GM19023 (cell line): ENCODE data around the gene CLK2.

Source experiments
- ATAC-seq: cut with Tn5 transposase; IDR thresholded peaks from one replicate; pipeline ENCODE4 v1.9.1; 2021; ENCODE audit warnings: mild to moderate bottlenecking, moderate library complexity; ENCODE audit not compliant: unreplicated experiment

CLK2 gene

DNA sequence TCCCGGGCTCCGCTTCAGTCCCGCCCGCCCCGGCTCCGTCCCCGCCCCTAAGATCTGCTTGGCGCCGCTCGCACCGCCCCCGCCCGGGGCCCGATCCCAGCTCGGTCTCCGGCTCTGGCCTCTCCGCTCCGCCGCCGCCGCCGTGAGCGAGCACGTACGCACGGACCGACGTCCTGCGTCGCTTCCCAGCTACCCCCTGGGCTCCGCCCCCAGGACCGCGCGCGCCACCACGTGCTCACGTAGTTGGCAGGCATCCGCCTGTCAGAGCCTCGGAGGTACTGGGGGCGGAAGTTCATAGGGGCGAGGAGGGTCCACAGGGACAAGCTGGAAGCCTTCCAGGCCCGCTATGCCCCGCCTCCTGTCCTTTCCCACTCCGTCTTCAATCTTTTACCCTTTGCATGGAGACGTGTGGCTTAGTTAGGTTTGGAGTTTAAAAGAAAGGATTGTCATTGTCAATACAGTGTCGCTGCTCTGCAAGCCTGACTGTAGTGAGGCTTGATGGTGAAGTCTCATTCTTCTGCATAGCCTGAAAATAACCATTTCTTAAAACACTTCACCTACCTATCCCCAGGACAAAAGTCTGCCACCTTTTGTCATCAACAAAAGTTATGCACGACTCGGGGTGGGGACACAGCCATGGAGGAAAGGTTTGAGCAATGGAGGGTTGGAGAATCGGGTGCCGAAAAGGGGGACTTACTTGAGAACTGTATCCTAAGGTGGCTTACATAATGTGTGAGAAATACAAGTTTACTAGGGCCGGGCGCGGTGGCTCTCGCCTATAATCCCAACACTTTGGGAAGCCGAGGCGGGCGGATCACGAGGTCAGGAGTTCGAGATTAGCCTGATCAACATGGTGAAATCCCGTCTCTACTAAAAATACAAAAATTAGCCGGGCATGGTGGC, at the start of gene CLK2:
Gene CLK2 (minus strand): TSS at position 162 of the 903 bp plus-strand sequence. CDS start 2,527 bp downstream, outside the sequence.
- ATAC-seq: peak; percentile 75

DNA sequence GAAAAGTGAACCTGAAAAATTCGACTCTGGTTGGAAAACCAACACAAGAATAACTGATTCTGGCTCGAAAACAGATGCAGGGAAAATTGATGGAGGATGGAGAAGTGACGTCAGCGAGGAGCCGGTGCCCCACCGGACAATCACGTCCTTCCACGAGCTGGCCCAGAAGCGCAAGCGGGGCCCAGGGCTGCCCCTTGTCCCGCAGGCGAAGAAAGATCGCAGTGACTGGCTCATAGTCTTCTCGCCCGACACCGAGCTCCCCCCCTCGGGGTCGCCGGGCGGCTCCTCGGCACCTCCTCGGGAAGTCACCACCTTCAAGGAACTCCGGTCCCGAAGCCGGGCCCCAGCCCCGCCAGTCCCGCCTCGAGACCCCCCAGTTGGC, 49.3 kb upstream of the CLK2 start:
- ATAC-seq: no peak

DNA sequence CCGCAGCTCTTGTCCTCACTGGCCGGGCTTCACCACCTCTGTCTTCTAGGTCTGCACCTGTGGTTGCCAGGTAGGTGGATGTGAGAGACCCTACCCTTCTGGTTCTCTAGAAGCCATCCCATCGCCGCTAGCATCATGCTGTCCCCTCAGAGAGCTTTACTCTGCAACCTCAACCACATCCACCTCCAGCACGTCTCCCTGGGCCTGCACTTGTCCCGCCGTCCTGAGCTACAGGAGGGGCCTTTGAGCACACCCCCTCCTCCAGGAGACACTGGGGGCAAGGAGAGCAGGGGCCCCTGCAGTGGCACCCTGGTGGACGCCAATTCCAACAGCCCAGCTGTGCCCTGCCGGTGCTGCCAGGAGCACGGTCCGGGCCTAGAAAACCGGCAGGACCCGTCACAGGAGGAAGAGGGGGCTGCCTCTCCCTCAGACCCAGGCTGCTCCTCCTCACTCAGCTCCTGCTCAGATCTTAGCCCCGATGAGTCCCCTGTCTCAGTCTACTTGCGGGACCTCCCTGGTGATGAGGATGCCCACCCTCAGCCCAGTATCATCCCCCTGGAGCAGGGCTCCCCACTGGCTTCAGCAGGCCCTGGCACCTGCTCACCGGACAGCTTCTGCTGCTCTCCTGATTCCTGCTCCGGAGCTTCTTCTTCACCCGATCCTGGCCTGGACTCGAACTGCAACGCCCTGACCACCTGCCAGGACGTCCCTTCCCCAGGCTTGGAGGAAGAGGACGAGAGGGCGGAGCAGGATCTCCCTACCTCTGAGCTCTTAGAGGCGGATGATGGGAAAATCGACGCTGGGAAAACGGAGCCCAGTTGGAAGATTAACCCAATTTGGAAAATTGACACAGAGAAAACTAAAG, 48.6 kb upstream of the CLK2 start:
- no peak for ATAC-seq

DNA sequence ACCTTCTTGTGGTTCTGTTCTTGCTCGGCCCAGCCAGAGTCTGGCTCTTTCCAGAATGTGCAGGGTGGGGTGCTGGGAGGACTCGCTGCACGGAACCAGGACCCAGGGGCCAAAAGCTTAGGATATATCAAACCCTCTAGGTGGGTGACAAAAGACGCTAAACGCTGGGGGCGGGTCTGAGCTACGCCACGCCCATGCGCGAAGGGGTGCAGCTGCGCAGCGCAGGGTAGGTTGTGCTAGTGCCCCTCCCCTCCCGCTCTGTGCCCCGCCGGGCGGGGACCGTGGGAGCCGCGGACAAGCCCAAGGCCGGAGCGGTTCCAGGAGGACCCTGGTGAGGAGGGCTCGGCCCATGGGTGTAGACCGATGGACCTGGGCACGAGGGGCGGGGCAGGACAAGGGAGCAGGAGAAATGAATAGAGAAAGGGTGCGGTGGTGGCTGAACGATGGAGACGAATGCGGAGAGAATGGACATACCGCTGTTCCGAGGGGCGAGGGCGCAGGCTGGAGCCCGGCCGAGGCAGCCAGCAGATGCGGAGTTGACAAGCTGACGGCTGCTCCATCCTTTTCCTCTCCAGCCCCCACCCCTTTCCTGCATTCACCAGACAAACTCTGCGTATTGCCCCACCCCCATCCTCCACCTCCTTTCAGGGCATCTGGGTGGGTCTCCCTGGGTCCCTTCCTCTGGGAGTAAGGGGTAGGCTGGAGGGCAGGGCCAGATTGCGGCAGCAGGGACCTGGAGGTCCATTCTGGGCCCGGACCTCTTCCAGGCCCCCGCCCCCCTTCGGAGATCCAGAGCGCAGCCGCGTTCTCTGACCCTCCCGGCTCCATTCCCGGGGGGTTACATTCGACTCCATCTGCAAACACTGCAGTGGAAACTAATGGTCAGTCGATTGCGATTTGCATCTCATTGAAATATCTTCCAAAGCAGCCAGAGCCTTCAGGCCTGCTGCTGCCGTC, 47.6 kb upstream of the CLK2 start, which contains the start of gene RUSC1:
Gene RUSC1 (plus strand): TSS at position 234 of the 957 bp plus-strand sequence. CDS start 880 bp downstream, outside the sequence.
- ATAC-seq: no peak

DNA sequence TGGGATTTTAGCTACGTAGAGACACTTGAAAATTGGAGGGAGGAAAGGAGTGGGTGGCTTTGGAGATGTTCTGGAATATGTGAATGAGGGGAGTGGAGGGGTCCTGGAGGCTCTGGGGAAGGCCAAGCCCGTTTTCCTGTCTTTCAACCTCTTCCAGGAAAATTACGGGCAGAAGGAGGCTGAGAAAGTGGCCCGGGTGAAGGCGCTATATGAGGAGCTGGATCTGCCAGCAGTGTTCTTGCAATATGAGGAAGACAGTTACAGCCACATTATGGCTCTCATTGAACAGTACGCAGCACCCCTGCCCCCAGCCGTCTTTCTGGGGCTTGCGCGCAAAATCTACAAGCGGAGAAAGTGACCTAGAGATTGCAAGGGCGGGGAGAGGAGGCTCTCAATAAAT, 46.9 kb upstream of the CLK2 start:
- no peak for ATAC-seq

DNA sequence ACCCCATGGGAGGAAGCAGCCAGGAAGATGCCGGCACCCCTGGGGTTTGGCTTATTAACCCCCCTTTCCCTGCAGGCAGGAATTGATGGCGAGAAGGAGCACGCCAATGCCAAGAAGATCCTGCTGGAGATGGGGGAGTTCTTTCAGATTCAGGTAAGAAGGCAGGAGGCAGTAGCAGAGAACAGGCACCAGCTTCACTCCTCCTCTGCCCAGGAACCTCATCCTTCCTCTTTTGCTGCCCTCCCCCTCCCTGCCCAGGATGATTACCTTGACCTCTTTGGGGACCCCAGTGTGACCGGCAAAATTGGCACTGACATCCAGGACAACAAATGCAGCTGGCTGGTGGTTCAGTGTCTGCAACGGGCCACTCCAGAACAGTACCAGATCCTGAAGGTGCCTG, 46.2 kb upstream of the CLK2 start:
- ATAC-seq: no peak

DNA sequence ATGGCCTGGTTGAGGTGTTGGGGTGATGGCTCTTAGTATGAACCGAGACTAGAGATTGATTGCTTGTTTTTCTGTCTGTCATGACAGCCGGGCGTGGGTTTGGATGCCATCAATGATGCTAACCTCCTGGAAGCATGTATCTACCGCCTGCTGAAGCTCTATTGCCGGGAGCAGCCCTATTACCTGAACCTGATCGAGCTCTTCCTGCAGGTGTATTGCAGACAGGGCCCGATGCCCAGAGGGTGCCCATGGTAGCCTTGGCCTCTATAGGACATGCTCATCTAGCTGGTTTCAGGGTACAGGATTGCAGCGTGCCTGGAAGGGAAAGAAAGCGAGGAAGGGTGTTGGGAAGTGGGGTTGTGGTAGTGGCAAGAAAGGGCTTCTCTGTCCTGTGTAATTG, 44.8 kb upstream of the CLK2 start:
- no peak for ATAC-seq

DNA sequence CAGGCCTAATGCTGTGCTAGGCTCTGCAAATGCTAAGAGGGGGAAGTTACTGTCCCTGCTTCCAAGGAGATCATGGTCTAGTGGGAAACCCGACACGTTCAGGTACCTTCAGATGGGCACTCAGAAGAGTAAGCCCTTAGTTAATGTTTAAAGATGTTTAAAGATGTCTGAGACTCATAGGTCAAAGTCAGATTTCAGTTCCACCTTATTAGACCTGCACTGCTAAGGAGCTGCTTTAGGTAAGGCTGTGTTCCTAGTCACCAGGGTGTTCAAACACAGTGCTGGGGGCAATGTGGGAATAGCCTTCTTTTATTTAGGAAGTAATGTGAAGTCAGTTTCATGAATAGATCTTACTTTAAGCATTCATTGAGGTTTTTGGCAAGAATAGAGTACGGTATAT, 43.6 kb upstream of the CLK2 start:
- ATAC-seq: no peak

DNA sequence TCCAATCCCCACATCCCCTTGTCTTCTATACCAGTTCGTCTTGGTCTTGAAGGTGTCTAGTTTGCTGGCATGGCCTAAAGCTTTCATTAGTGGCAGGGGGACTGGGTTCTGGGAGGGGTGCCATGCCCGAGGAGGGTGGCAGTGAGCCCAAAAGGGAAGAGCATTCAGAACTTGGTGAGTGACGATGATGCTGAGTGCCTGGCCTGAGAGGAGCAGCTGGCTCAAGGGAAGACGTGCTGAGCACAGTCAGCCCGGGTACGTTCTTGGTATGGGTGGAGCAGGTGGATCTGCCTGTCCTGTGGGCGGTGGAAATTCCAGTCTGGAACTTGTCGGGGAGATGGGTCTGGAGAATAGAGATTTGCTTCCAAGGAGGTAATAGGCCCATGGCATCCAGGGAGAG, 40.0 kb upstream of the CLK2 start:
- ATAC-seq: no peak

DNA sequence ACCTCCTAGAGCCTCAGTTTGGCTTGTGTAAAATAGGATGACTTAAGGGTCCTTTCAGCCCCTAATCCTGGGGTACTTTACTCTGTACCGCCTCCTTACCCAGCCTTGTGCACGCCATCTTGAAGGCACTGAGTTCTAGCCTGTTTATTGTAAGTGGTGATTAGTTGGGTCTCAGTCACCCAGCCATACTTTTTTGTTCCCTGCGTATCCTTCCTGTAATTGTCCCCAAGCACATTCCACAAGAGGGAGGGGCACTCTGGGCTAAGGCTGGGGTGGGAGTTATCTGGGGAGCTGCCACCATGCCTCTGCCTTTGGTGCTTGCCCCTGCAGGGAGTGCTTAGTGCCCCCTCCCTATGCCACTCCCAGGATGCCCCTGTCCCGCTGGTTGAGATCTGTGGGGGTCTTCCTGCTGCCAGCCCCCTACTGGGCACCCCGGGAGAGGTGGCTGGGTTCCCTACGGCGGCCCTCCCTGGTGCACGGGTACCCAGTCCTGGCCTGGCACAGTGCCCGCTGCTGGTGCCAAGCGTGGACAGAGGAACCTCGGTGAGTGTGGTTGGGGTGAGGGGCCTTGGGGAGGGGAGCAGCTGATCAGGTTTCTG, 36.2 kb upstream of the CLK2 start:
- ATAC-seq: no peak

DNA sequence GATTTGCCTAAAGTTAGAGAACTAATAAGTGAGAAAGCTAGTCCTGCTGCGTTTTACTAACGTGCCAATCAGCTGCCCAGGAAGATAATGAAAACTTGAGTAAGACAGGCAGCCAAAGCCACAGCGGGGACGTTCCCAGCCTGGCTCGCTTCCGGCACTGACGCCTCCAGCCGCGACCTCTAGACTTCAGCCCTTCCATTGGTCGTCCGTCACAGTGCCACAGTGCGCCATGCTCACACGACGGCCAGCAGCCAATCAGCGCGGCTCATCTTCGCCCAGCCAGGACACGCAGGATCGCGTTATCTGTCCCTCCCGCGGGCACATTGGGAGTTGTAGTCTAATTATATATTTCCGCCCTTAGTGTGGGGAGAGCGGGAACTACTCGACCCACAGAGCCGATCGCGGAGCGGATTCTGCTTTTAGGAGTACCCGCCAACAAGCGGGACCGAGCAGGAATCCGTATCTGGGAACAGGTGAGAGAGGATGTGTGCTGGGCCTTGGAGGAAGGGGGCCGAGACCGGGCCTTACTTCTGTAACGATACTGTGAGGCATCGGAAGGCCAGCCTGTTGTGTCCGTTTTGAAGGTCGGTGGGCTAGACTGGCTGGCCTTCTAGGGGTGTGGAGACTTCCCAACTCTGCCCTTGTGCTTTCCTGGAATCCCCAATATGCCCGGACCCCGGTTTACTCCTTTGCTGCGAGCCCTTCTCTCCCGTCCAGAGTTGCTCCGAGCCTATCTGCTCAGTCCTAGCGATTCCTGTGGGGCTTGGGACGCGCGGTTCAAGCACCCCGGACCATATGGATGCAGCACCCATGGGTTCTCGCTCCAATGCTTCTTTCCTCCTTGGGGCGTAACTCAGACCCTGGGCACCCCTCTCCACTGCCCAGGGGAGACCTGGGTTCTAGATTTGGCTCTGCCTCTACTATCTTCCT, 35.5 kb upstream of the CLK2 start, which contains the start of gene FDPS:
Gene FDPS (plus strand): TSS at position 374 of the 930 bp plus-strand sequence. CDS start 924 bp downstream, outside the sequence.
- ATAC-seq: peak; percentile 96

DNA sequence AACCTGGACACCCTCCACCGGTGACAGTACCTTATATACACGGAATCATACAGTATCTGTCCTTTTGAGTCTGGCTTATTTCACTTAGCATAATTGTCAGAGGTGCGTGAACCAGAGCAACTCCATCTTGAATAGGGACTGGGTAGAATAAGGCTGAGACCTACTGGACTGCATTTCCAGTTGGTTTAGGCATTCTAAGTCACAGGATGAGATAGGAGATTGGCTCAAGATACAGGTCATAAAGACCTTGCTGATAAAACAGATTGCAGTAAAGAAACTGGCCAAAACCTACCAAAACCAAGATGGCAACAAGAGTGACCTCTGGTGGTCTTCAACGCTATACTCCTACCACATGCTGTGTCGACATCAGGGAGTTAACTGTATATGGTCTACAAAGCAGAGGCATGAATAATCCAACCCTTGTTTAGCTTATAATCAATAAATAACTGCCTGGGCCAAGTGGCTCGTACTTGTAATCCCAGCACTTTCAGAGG, 34.0 kb upstream of the CLK2 start:
- no peak for ATAC-seq

DNA sequence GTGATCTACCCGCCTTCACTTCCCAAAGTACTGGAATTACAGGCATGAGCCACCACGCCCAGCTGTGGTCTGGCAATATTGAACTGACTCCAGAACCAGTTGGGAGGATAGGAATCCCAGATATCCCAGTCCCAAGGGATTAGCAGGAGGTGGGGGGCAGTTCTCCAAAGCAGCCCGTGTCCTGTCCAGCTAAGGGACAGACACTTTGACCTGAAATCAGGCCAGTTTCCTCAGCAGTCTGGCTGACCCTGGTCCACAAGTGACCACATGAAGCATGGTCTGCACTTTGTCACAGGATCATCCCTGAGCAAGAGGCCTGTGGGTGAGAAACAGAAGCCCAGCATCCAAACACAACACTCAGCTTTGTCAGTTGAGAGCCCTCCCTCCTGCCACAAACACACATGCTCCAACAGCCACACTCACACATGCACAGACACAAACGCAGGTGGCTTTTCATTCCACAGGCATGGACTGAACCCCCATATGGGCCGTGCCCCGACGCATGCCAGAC, 32.6 kb upstream of the CLK2 start:
- ATAC-seq: no peak

DNA sequence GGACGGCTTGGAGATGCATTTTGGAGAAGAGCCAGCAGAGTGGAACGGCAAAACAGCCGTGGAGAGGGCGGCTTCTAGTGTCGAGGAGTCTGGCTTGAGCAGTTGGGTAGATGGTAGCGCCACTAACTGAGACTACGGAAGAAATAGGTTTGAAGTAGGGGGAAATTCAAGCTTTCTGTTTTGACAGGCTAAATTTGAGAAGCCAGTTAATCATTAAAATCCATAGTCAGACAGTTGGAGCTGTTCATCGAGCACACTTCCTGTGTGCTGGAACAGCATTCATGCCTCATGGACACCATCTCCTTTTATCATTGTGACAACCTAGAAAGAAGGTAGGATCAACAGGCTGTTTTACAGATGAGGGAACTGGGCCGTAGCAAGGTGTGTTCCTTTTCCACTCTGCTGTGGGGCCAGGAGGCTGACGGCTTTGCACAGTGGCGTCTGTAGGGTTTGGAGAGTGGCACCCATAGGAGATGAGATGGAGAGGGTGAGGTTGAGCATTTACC, 31.3 kb upstream of the CLK2 start:
- ATAC-seq: no peak

DNA sequence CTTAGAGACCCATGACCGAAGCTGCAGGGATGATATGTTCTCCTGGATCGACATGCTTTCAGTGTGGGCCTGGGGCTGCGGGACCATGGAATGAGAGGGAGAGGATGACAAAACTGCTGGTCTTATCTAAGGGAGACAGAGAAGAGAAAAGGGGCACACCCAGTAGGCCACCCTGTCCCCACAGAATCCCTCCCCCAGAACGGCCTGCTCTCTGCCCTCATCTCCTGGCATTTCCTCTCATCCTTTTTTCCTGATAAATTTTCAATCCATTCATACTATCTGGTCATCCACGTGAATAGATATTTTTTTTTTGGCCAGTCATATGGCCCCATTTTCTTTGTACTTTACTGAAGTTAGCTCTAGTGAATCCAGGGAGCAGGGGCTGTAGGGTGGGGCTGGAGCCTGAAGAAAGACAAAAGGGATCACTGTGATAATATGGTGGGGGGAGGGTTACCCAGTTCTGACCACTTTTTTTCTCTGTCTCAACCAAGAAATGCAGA, 28.1 kb upstream of the CLK2 start, which contains the start of gene PKLR:
Gene PKLR (minus strand): TSS at position 97 of the 500 bp plus-strand sequence. CDS start 43 bp downstream, at position 54.
- no peak for ATAC-seq

DNA sequence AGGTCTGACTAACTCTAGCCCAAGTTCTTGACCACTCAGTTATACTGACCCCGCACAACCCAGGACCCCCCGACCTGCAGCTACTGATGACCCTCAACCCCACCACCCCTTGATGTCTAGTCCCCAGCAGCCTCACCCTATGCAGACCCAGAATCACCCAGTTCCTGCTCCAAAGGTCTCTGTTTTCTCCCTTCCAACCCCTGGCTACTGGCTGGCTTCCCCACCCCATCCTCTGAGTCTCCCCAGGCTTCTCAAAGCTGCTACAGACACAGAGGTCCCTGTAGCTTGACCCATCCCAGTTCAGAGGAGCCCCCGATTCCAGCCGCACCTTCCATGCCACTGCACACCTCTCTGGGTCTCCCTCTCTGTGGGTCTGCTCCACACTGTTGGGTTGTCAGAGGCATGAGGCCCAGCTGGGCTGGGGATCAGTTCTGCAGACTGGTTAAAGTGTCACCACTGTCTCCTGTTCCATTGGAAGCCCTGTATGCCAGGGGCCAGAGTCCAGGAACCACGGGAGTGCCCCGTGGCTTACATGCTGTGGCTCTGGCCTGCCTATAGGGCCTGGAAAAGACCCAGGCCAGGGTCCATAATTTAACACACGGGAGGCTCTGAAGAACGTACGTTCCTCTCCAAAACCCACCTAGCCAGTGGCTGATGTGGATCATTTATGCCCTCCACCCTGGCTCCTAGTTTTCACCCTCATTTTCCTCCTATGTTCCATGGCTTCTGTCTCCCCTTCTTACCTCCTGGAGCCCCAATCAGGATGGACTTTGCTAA, 27.4 kb upstream of the CLK2 start:
- no peak for ATAC-seq

DNA sequence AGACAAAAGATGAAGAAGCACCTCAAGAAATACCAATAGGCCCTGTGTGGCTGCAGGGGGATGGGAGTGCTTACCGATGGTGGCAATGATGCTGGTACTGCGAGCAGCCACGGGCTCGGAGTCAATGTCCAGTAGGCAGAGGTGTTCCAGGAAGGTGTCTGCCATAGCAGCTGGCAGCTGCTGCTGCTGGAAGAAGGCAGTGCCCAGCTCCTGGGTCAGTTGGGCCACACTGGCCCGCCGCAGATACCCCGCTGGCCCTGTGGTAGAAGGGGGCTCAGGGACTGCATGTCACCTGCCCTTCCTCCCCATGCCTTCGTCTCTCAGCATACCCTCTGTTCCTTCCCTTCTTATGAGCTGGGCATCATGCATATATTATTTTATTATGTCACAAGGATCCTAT, 26.7 kb upstream of the CLK2 start:
- no peak for ATAC-seq
